ENCODE data around the gene PPP1R12A.
A peak's percentile ranks its signal among the peaks of the same experiment; 100 is the strongest.
"Not testable (repeated sequence)": the region's sequence is repeated elsewhere in the genome, so short reads cannot be mapped to it uniquely, and the experiment has no call there.

PPP1R12A gene

DNA sequence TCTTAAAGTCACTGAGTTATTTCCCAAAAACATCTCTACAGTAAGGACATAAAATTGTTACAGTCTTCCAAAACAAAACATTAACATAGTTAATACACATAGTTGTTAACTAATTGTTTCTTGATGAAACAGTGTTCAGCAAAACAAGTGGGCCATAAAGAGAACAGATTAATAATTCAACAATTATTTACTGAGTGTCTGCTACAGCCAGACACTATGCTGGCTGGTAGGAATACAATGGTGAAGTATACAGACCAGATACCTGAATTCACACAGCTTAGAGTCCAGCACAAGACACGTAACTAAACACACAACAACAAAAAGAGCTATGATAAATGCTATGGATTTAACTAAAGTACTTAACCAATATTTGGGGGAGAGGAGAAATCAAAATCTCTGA, 47.0 kb downstream of the PPP1R12A start:
- Histone ChIP-seq H3K9ac (ENCODE audit: low read length) (peak overlapping the region; percentile 16), H3K4me1 (ENCODE audit: control insufficient read depth, insufficient read depth, low read length) (peaks cover 57% of the 10 kb centered on the region), H3K27me3 (replicated peaks; ENCODE audit: control insufficient read depth, insufficient read depth, low read length) (no peaks in the 10 kb centered on the region), H3K9me3 (ENCODE audit: control insufficient read depth, low read length) (no peaks in the 10 kb centered on the region), H3K4me3 (ENCODE audit: low read length) (no peak overlapping the region), H3K36me3 (ENCODE audit: control insufficient read depth, insufficient read depth, low read length, severe bottlenecking) (no peaks in the 10 kb centered on the region)
- no peak for DNase-seq (ENCODE audit: low read depth)

DNA sequence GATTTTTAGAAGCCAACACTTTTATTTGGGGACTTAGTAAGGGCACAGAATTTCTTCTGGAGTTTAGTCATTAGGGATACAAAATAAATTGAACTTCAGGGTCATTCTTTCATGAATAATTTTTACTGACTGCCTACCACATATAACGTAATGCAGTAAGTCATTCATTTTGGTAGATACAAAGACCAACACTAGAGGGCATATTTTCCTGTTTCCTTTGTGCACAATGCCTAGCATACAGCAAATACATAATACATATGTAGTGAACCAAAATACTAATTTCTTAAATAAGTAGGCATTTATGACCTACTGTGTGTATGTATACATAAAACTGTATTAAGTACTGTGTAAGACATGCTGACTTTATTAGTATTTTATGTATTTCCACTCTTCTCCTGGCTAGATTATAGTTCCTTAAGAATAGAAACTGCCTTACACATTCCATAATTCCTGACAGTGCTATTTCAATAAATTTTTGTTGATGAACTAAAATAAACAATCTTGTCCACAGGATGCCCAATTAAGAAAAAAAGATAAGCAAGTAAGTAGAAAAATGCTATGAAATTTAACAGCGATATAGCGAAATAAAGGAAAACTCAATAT, 47.9 kb downstream of the PPP1R12A start:
- peak overlapping the region; percentile 35 for H3K9ac ChIP-seq (ENCODE audit: low read length)
- H3K27me3 ChIP-seq (replicated peaks; ENCODE audit: control insufficient read depth, insufficient read depth, low read length) = no peaks in the 10 kb centered on the region
- peak; percentile 81 for DNase-seq (ENCODE audit: low read depth)
- no peak overlapping the region for H3K4me3 ChIP-seq (ENCODE audit: low read length)
- no peaks in the 10 kb centered on the region for H3K36me3 ChIP-seq (ENCODE audit: control insufficient read depth, insufficient read depth, low read length, severe bottlenecking)
- no peaks in the 10 kb centered on the region for H3K9me3 ChIP-seq (ENCODE audit: control insufficient read depth, low read length)
- H3K4me1 ChIP-seq (ENCODE audit: control insufficient read depth, insufficient read depth, low read length) = peaks cover 57% of the 10 kb centered on the region

DNA sequence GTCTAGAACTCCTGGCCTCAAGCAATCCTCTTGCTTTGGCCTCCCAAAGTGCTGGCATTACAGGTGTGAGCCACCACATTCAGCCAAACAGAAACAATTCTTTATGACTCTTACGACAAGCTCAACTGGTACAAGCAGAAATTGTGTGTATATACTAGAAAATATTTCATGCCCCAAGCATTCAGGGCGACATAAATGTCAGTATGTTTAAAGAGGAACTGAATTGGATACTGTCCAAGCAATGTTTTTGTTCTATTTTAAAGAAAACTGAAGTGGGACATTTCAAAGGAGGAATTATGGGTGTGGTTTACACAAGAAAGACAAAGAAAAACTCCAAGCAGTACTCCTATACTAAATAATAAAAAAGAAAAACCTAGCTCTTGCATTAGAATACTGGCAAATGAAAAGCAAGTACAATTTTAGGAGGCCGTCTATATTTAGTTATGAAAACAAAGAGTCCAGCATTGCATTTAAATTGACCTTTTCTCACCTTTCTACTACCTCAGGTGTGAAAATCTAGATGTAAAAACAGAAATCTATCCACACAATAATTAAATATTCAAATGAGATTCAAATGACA, 48.9 kb downstream of the PPP1R12A start:
- Histone ChIP-seq H3K27me3 (replicated peaks; ENCODE audit: control insufficient read depth, insufficient read depth, low read length) (no peaks in the 10 kb centered on the region), H3K36me3 (ENCODE audit: control insufficient read depth, insufficient read depth, low read length, severe bottlenecking) (no peaks in the 10 kb centered on the region), H3K4me3 (ENCODE audit: low read length) (no peak overlapping the region), H3K4me1 (ENCODE audit: control insufficient read depth, insufficient read depth, low read length) (peaks cover 54% of the 10 kb centered on the region), H3K9ac (ENCODE audit: low read length) (no peak overlapping the region), H3K9me3 (ENCODE audit: control insufficient read depth, low read length) (no peaks in the 10 kb centered on the region)
- peak; percentile 50 for DNase-seq (ENCODE audit: low read depth)

DNA sequence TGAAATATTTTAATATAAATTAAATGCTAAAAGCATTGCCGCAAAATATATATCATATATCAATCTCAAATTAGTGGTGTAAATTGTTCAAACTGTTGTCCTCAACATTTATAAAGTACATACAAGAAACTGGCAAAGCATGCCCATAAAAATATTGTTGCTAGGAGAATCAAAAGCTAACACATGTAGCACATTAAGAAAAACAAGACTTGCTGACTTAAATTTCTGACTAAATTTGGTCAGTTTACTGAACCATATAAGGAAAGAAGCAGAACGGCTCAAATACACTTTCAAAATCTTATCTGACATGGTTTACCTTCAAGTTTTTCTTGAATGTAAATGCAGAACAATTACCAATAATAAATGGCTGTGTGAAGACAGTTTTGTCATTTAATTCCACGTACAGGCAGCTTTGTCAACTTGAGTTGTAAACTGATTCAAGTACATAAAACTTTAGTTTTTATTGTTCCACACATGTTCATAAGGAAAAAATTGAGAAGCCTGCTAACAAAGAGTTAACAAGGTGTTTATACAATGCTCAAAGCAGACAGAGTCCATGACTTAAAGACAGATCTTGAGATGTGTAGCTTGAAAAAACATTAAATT, 50.4 kb downstream of the PPP1R12A start:
- peak; percentile 53 for DNase-seq (ENCODE audit: low read depth)
- H3K9me3 ChIP-seq (ENCODE audit: control insufficient read depth, low read length) = no peaks in the 10 kb centered on the region
- no peaks in the 10 kb centered on the region for H3K27me3 ChIP-seq (replicated peaks; ENCODE audit: control insufficient read depth, insufficient read depth, low read length)
- H3K4me3 ChIP-seq (ENCODE audit: low read length) = peak overlapping the region; percentile 15
- no peaks in the 10 kb centered on the region for H3K36me3 ChIP-seq (ENCODE audit: control insufficient read depth, insufficient read depth, low read length, severe bottlenecking)
- peaks cover 51% of the 10 kb centered on the region for H3K4me1 ChIP-seq (ENCODE audit: control insufficient read depth, insufficient read depth, low read length)
- peak overlapping the region; percentile 24 for H3K9ac ChIP-seq (ENCODE audit: low read length)

DNA sequence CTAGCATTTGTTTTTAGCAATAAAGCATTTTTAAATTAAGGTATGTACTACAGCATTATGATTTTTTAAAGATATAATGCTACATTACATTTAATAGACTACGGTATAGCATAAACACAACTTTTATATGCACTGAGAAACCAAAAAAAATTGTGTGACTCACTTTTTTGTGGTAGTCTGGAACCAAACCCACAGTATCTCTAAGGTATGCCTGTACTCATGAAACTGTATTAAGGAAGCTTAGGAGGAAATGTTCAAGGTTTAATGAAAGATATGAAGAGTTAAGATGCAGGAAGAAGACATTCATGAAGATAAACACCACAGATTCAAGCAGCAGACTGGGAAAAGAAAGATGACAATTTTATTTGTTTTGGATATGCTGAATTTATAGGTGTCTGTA, 51.7 kb downstream of the PPP1R12A start:
- Histone ChIP-seq H3K36me3 (ENCODE audit: control insufficient read depth, insufficient read depth, low read length, severe bottlenecking) (no peaks in the 10 kb centered on the region), H3K4me3 (ENCODE audit: low read length) (no peak overlapping the region), H3K27me3 (replicated peaks; ENCODE audit: control insufficient read depth, insufficient read depth, low read length) (no peaks in the 10 kb centered on the region), H3K9ac (ENCODE audit: low read length) (no peak overlapping the region), H3K9me3 (ENCODE audit: control insufficient read depth, low read length) (no peaks in the 10 kb centered on the region), H3K4me1 (ENCODE audit: control insufficient read depth, insufficient read depth, low read length) (peaks cover 45% of the 10 kb centered on the region)
- DNase-seq (ENCODE audit: low read depth) = peak; percentile 49

DNA sequence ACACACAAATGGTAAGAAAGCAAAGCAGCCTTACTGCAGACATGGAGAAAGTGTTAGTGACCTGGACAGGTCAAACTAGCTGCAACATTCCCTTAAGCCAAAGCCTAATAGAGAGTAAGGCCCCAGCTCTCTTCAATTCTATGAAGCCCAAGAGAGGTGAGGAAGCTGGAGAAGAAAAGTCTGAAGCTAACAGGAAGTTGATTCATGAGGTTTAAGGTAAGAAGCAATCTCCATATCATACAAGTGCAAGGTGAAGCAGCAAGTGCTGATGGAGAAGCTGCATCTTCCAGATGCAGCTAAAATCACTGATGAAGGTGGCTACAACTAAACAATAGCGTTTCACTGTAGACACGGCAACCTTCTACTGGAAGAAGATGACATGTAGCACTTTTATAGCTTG, 53.5 kb downstream of the PPP1R12A start:
- Histone ChIP-seq H3K4me1 (ENCODE audit: control insufficient read depth, insufficient read depth, low read length) (peaks cover 31% of the 10 kb centered on the region), H3K9ac (ENCODE audit: low read length) (no peak overlapping the region), H3K9me3 (ENCODE audit: control insufficient read depth, low read length) (no peaks in the 10 kb centered on the region), H3K4me3 (ENCODE audit: low read length) (no peak overlapping the region), H3K36me3 (ENCODE audit: control insufficient read depth, insufficient read depth, low read length, severe bottlenecking) (no peaks in the 10 kb centered on the region), H3K27me3 (replicated peaks; ENCODE audit: control insufficient read depth, insufficient read depth, low read length) (no peaks in the 10 kb centered on the region)
- no peak for DNase-seq (ENCODE audit: low read depth)

DNA sequence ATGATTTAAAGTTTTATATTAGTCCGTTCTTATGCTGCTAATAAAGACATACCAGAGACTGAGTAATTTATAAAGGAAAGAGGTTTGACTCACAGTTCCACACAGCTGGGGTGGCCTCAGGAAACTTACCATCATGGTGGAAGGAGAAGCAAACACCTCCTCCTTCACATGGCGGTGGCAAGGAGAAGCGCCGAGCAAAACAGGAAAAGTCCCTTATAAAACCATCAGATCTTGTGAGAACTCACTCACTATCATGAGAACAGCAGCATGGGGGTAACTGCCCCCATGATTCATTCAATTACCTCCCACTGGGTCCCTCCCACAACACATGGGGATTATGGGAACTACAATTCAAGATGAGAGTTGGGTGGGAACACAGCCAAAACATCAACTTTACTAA, 56.4 kb downstream of the PPP1R12A start:
- not testable (repeated sequence) for H3K4me3 ChIP-seq (ENCODE audit: low read length); DNase-seq (ENCODE audit: low read depth); H3K27me3 ChIP-seq (replicated peaks; ENCODE audit: control insufficient read depth, insufficient read depth, low read length); H3K4me1 ChIP-seq (ENCODE audit: control insufficient read depth, insufficient read depth, low read length); H3K9ac ChIP-seq (ENCODE audit: low read length); H3K9me3 ChIP-seq (ENCODE audit: control insufficient read depth, low read length); H3K36me3 ChIP-seq (ENCODE audit: control insufficient read depth, insufficient read depth, low read length, severe bottlenecking)

DNA sequence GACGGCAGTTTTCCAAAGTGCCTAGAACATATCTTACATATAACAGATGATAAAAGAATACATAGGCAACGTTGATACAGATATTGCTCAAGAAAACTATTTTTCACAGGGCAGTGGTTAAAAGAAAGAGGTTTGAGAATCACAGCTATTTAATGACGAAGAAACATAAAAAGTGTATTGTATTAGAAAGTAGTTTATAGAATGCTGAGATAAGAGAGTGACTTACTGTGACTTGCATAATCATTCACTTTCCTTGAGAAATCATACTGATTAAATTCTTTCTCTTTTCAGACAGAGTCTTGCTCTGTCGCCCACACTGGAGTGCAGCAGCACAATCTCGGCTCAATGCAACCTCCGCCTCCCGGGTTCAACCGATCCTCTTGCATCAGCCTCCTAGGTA, 57.7 kb downstream of the PPP1R12A start:
- DNase-seq (ENCODE audit: low read depth) = no peak
- Histone ChIP-seq H3K4me1 (ENCODE audit: control insufficient read depth, insufficient read depth, low read length) (no peaks in the 10 kb centered on the region), H3K4me3 (ENCODE audit: low read length) (no peak overlapping the region), H3K36me3 (ENCODE audit: control insufficient read depth, insufficient read depth, low read length, severe bottlenecking) (peaks cover 4% of the 10 kb centered on the region), H3K9me3 (ENCODE audit: control insufficient read depth, low read length) (no peaks in the 10 kb centered on the region), H3K27me3 (replicated peaks; ENCODE audit: control insufficient read depth, insufficient read depth, low read length) (no peaks in the 10 kb centered on the region), H3K9ac (ENCODE audit: low read length) (no peak overlapping the region)

DNA sequence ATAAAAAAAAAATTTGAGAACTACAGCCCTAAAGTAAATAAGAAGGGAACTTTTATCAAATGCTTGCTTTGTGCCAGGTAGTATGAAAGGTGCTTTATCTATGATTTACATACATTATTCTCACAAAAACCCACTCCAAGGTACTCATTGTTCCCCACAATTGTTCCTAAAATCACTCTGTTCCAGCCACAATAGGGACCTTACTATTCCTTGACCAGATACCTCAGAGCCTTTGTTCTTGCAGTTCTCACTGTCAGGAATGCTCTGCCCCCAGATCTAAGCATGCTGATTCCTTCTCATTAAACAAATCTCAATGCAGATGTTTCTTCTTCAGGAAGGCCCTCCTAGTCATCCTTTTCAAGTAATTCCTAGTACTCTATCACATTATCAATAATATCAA, 60.2 kb downstream of the PPP1R12A start:
- Histone ChIP-seq H3K36me3 (ENCODE audit: control insufficient read depth, insufficient read depth, low read length, severe bottlenecking) (peaks cover 22% of the 10 kb centered on the region), H3K27me3 (replicated peaks; ENCODE audit: control insufficient read depth, insufficient read depth, low read length) (no peaks in the 10 kb centered on the region), H3K4me1 (ENCODE audit: control insufficient read depth, insufficient read depth, low read length) (no peaks in the 10 kb centered on the region), H3K4me3 (ENCODE audit: low read length) (no peak overlapping the region), H3K9me3 (ENCODE audit: control insufficient read depth, low read length) (no peaks in the 10 kb centered on the region), H3K9ac (ENCODE audit: low read length) (no peak overlapping the region)
- no peak for DNase-seq (ENCODE audit: low read depth)

DNA sequence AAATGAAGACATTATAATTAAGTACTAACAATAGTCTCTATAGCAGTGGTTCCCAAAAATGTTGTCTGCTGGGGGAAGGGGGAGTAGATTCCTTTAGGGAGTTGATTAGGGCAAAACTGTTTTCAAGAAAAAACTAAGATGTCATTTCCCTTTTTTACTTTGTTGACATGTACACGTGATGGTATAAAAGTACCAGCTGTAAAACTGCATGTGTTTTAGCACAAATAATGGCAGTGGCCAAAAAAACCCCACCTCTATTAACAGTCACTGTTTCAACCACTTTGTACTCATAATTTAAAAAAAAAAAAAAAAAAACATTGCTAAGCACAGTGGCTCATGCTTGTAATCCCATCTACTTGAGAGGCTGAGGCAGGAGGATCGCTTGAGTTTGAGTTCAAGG, 61.7 kb downstream of the PPP1R12A start:
- no peak for DNase-seq (ENCODE audit: low read depth)
- Histone ChIP-seq H3K27me3 (replicated peaks; ENCODE audit: control insufficient read depth, insufficient read depth, low read length) (no peaks in the 10 kb centered on the region), H3K9me3 (ENCODE audit: control insufficient read depth, low read length) (no peaks in the 10 kb centered on the region), H3K9ac (ENCODE audit: low read length) (no peak overlapping the region), H3K4me1 (ENCODE audit: control insufficient read depth, insufficient read depth, low read length) (no peaks in the 10 kb centered on the region), H3K36me3 (ENCODE audit: control insufficient read depth, insufficient read depth, low read length, severe bottlenecking) (peaks cover 30% of the 10 kb centered on the region), H3K4me3 (ENCODE audit: low read length) (no peak overlapping the region)

DNA sequence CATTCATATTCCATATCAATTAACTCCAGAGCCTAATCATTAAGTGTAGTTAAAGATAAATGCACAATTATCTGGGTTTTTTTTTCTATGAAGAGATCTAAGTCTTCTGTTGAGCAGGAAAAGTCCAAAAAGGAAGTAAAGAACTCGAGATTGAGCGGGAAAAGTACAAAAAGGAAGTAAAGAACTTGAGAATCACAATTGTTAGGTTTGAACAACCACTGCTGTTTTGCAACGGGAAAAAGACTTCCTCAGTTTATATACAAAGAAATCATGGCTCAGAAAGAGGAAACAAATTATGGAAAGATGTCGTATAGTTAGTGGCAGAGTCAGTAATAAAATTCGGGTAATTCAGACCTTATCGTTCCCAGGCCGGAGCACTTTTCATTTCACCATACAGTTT, 63.3 kb downstream of the PPP1R12A start:
- H3K27me3 ChIP-seq (replicated peaks; ENCODE audit: control insufficient read depth, insufficient read depth, low read length) = no peaks in the 10 kb centered on the region
- no peak overlapping the region for H3K9ac ChIP-seq (ENCODE audit: low read length)
- no peaks in the 10 kb centered on the region for H3K4me1 ChIP-seq (ENCODE audit: control insufficient read depth, insufficient read depth, low read length)
- DNase-seq (ENCODE audit: low read depth) = no peak
- peaks cover 46% of the 10 kb centered on the region for H3K36me3 ChIP-seq (ENCODE audit: control insufficient read depth, insufficient read depth, low read length, severe bottlenecking)
- H3K9me3 ChIP-seq (ENCODE audit: control insufficient read depth, low read length) = no peaks in the 10 kb centered on the region
- no peak overlapping the region for H3K4me3 ChIP-seq (ENCODE audit: low read length)

Data from adipocyte (in vitro differentiated cells).